ENCODE results near the gene FSTL1.

GRCh38 chr3:120424976-120425570, 25.7 kb downstream of the FSTL1 start:
- TF ChIP-seq CTCF (IDR thresholded peaks at IDR 0.05; ENCODE audit: control extremely low read depth in 1 of 3, insufficient read depth in 1 of 3, low read depth in 1 of 3, low read length in 3 of 3) (no peak), MAFK (IDR thresholded peaks at IDR 0.05; ENCODE audit: low read depth, low read length) (no peak), BACH1 (IDR thresholded peaks at IDR 0.05; ENCODE audit: low read length) (no peak), CHD2 (IDR thresholded peaks at IDR 0.05; ENCODE audit: low read length) (no peak), RFX5 (IDR thresholded peaks at IDR 0.05; ENCODE audit: borderline replicate concordance, low read depth, low read length) (no peak), EZH2 (IDR thresholded peaks at IDR 0.05; ENCODE audit: low read depth, low read length, severe bottlenecking) (no peak), TEAD4 (IDR thresholded peaks at IDR 0.05; ENCODE audit: low read depth, low read length) (no peak), CBX5 (IDR thresholded peaks at IDR 0.05; ENCODE audit: low read depth, low read length) (no peak), POLR2A (IDR thresholded peaks at IDR 0.05; ENCODE audit: control extremely low read depth in 1 of 2, low read depth in 2 of 2, low read length in 2 of 2) (no peak), JUND (IDR thresholded peaks at IDR 0.05; ENCODE audit: low read length) (no peak)
